ENCODE measurements around the gene EYA3. TPM values are rescaled to one million over a fixed set of nuclear protein-coding genes. Genes with fewer than 3 reads are reported as not detected.

Gene EYA3
- total and polyA plus RNA-seq, 2 donors (not counting 3 experiments of a cell fraction or from before 2014, with no cell fraction given) = 12.7 to 33.0 TPM

DNA sequence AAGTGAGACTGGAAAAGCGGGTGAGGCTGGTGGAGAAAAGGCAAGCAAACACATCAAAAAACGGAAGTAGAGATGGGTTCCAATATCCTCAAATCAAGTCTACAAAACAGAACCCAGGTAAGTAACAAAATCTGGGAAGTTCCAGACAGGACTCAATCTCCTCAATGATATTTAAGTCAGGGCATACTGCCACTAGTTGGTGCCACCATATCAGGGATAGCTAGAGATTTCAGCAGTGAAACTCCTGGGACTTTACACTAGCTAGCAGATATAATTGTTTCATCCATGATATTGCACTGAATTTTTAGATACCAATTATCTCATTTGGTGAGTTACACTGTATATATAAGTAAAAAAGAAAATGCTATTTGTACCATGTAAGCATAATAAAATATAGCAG, 52.0 kb downstream of the EYA3 start:
- H2AFZ ChIP-seq (ENCODE audit: low read depth, low read length) = no peak overlapping the region
- peaks cover 2% of the 10 kb centered on the region for H3K79me2 ChIP-seq (ENCODE audit: control insufficient read depth, insufficient read depth, low read length)
- intact Hi-C loops (cut with micrococcal nuclease) (no loop called here), dilution Hi-C loops (cut with MboI; ENCODE audit: extremely low pct_ligation_motif_present, low sequenced_read_pairs) (no loop called here)
- no peaks in the 10 kb centered on the region for H3K9me1 ChIP-seq (replicated peaks; ENCODE audit: control insufficient read depth, extremely low read depth, insufficient read depth, low read length)
- H3K9me3 ChIP-seq (replicated peaks; ENCODE audit: control insufficient read depth, insufficient read depth, low read length) = no peaks in the 10 kb centered on the region
- no peak overlapping the region for H3K9ac ChIP-seq (replicated peaks; ENCODE audit: extremely low read depth, insufficient read depth, low read length)
- no peak overlapping the region for H3K4me2 ChIP-seq (ENCODE audit: insufficient read depth, low read length)
- no peaks in the 10 kb centered on the region for H4K20me1 ChIP-seq (replicated peaks; ENCODE audit: control insufficient read depth, extremely low read depth, insufficient read depth, low read length)
- no peaks in the 10 kb centered on the region for H3K27me3 ChIP-seq (ENCODE audit: control insufficient read depth in 2 of 2, insufficient read depth in 2 of 2, low read length in 2 of 2)
- FAIRE-seq (no peak), DNase-seq (ENCODE audit: low read depth, low spot score) (no peak)
- no TSS peak for BruUV-seq (replicated peaks)
- no peaks in the 10 kb centered on the region for H3K4me1 ChIP-seq (ENCODE audit: control insufficient read depth, extremely low read depth, insufficient read depth, low read length)
- CTCF ChIA-PET = interaction anchor here (0.7 to 1.5 kb wide), 7 partner anchors 18 to 173 kb away, joined by 3 to 6 read pairs (median 3); partner anchors contain the start of gene EYA3
- no peak overlapping the region for H3K4me3 ChIP-seq (replicated peaks in 1 of 3; ENCODE audit: insufficient read depth in 1 of 3, low read depth in 1 of 3, low read length in 3 of 3)
- POLR2A ChIA-PET = no interaction called here
- TF ChIP-seq POLR2A (IDR thresholded peaks at IDR 0.05; ENCODE audit: low read depth, low read length) = no peak
- TF ChIP-seq, protein P1, sequence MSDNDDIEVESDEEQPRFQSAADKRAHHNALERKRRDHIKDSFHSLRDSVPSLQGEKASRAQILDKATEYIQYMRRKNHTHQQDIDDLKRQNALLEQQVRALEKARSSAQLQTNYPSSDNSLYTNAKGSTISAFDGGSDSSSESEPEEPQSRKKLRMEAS (IDR thresholded peaks at IDR 0.05; ENCODE audit: insufficient read depth, insufficient read length) = no peak
- TF ChIP-seq MYC (IDR thresholded peaks at IDR 0.05; ENCODE audit: low read depth, low read length) = no peak
- TF ChIP-seq, protein P2, sequence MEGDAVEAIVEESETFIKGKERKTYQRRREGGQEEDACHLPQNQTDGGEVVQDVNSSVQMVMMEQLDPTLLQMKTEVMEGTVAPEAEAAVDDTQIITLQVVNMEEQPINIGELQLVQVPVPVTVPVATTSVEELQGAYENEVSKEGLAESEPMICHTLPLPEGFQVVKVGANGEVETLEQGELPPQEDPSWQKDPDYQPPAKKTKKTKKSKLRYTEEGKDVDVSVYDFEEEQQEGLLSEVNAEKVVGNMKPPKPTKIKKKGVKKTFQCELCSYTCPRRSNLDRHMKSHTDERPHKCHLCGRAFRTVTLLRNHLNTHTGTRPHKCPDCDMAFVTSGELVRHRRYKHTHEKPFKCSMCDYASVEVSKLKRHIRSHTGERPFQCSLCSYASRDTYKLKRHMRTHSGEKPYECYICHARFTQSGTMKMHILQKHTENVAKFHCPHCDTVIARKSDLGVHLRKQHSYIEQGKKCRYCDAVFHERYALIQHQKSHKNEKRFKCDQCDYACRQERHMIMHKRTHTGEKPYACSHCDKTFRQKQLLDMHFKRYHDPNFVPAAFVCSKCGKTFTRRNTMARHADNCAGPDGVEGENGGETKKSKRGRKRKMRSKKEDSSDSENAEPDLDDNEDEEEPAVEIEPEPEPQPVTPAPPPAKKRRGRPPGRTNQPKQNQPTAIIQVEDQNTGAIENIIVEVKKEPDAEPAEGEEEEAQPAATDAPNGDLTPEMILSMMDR (IDR thresholded peaks at IDR 0.05; ENCODE audit: extremely low read depth in 1 of 2, insufficient read depth in 1 of 2, low read depth in 1 of 2, low read length in 2 of 2) = no peak
- no peak for TF ChIP-seq JUN (IDR thresholded peaks at IDR 0.05; ENCODE audit: borderline replicate concordance, insufficient read depth, insufficient read length, low read depth)
- TF ChIP-seq GATA2 (IDR thresholded peaks at IDR 0.05; ENCODE audit: insufficient read depth, insufficient read length, low read depth, low read length) = no peak
- TF ChIP-seq POLR2AphosphoS5 (IDR thresholded peaks at IDR 0.05; ENCODE audit: insufficient read depth, low read depth, low read length) = no peak
- TF ChIP-seq EZH2 (IDR thresholded peaks at IDR 0.05; ENCODE audit: borderline replicate concordance, low read depth, low read length, severe bottlenecking) = no peak
- TF ChIP-seq FOS (IDR thresholded peaks at IDR 0.05; ENCODE audit: borderline replicate concordance, insufficient read depth, low read length) = no peak
- H3K27ac ChIP-seq (ENCODE audit: insufficient read depth, low read depth, low read length) = no peak overlapping the region
- H3K36me3 ChIP-seq (ENCODE audit: control insufficient read depth in 2 of 2, extremely low read depth in 1 of 2, insufficient read depth in 2 of 2, low read length in 2 of 2) = no peaks in the 10 kb centered on the region

Measured in endothelial cell of umbilical vein (primary cell).